Measurements from ENCODE around the gene PRDM11. TPM values are rescaled to one million over a fixed set of nuclear protein-coding genes. Genes with fewer than 3 reads are reported as not detected.

The PRDM11 gene
- total RNA-seq, 1 donor from 2014 or later, result 7.5 TPM

GRCh38 chr11:45208135-45208534 is 61.7 kb downstream of the PRDM11 start:
- Mint-ChIP-seq H3K4me3 (ENCODE audit: unreplicated experiment) (no peak overlapping the region), H3K27me3 (ENCODE audit: unreplicated experiment) (peaks cover 6% of the 10 kb centered on the region), H3K36me3 (ENCODE audit: unreplicated experiment) (peaks cover 2% of the 10 kb centered on the region), H3K27ac (ENCODE audit: unreplicated experiment) (no peak overlapping the region), H3K9me3 (ENCODE audit: unreplicated experiment) (peaks cover 2% of the 10 kb centered on the region), H3K4me1 (ENCODE audit: low read depth, unreplicated experiment) (peaks cover 10% of the 10 kb centered on the region)
- DNase-seq, result no peak
- TF ChIP-seq CTCF (IDR thresholded peaks at IDR 0.05; ENCODE audit: partially characterized antibody, unreplicated experiment), result no peak

GRCh38 chr11:45209000-45209879 is 62.8 kb downstream of the PRDM11 start:
- no peaks in the 10 kb centered on the region for H3K36me3 Mint-ChIP-seq (ENCODE audit: unreplicated experiment)
- peaks cover 10% of the 10 kb centered on the region for H3K4me1 Mint-ChIP-seq (ENCODE audit: low read depth, unreplicated experiment)
- peak overlapping the region; percentile 49 for H3K4me3 Mint-ChIP-seq (ENCODE audit: unreplicated experiment)
- no peak overlapping the region for H3K27ac Mint-ChIP-seq (ENCODE audit: unreplicated experiment)
- H3K27me3 Mint-ChIP-seq (ENCODE audit: unreplicated experiment), result peaks cover 6% of the 10 kb centered on the region
- no peaks in the 10 kb centered on the region for H3K9me3 Mint-ChIP-seq (ENCODE audit: unreplicated experiment)
- no peak for DNase-seq
- no peak for TF ChIP-seq CTCF (IDR thresholded peaks at IDR 0.05; ENCODE audit: partially characterized antibody, unreplicated experiment)

GRCh38 chr11:45209891-45210699 is 63.7 kb downstream of the PRDM11 start:
- Mint-ChIP-seq H3K36me3 (ENCODE audit: unreplicated experiment) (no peaks in the 10 kb centered on the region), H3K27ac (ENCODE audit: unreplicated experiment) (no peak overlapping the region), H3K4me1 (ENCODE audit: low read depth, unreplicated experiment) (peaks cover 10% of the 10 kb centered on the region), H3K4me3 (ENCODE audit: unreplicated experiment) (peak overlapping the region; percentile 49), H3K9me3 (ENCODE audit: unreplicated experiment) (no peaks in the 10 kb centered on the region), H3K27me3 (ENCODE audit: unreplicated experiment) (peaks cover 9% of the 10 kb centered on the region)
- peak; percentile 66 for DNase-seq
- no peak for TF ChIP-seq CTCF (IDR thresholded peaks at IDR 0.05; ENCODE audit: partially characterized antibody, unreplicated experiment)

GRCh38 chr11:45210846-45211245 is 64.4 kb downstream of the PRDM11 start:
- TF ChIP-seq CTCF (IDR thresholded peaks at IDR 0.05; ENCODE audit: partially characterized antibody, unreplicated experiment), result no peak
- H3K27ac Mint-ChIP-seq (ENCODE audit: unreplicated experiment), result no peak overlapping the region
- H3K4me3 Mint-ChIP-seq (ENCODE audit: unreplicated experiment), result no peak overlapping the region
- no peaks in the 10 kb centered on the region for H3K9me3 Mint-ChIP-seq (ENCODE audit: unreplicated experiment)
- no peaks in the 10 kb centered on the region for H3K36me3 Mint-ChIP-seq (ENCODE audit: unreplicated experiment)
- DNase-seq, result no peak
- H3K4me1 Mint-ChIP-seq (ENCODE audit: low read depth, unreplicated experiment), result peaks cover 10% of the 10 kb centered on the region
- H3K27me3 Mint-ChIP-seq (ENCODE audit: unreplicated experiment), result peaks cover 9% of the 10 kb centered on the region

All from glutamatergic neuron (in vitro differentiated cells).